ENCODE data around the gene ISG20.
A peak's percentile ranks its signal among the peaks of the same experiment; 100 is the strongest.

Gene ISG20

GRCh38 chr15:88655800-88656488, 17.1 kb downstream of the ISG20 start:
- DNase-seq: no peak

DNA sequence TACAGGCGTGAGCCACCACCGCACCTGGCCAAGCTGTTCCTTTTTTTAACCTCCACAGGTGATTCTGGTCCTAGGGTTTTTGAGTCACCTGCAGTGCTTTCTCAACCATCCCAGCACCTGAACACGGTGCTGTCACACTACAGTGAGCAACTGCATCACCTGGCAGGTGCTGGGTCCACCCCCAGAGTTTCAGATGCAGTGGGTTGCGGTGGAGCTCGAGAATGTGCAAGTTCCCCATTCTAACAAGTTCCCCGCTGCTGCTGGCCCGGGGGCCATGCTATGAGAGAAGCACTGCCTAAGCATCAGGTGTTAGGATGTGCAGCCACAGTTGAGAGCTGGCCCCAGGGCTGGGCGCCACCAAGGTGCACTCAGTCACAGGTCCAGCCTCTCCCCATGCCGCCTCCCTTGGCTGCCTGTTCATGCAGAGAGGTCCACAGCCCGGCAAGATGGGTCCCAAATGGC, 18.0 kb downstream of the ISG20 start:
- no peak for DNase-seq

- peak; percentile 10 to 25 for DNase-seq
Observed at GRCh38 chr15:88657326-88658069, 18.7 kb downstream of the ISG20 start.

DNA sequence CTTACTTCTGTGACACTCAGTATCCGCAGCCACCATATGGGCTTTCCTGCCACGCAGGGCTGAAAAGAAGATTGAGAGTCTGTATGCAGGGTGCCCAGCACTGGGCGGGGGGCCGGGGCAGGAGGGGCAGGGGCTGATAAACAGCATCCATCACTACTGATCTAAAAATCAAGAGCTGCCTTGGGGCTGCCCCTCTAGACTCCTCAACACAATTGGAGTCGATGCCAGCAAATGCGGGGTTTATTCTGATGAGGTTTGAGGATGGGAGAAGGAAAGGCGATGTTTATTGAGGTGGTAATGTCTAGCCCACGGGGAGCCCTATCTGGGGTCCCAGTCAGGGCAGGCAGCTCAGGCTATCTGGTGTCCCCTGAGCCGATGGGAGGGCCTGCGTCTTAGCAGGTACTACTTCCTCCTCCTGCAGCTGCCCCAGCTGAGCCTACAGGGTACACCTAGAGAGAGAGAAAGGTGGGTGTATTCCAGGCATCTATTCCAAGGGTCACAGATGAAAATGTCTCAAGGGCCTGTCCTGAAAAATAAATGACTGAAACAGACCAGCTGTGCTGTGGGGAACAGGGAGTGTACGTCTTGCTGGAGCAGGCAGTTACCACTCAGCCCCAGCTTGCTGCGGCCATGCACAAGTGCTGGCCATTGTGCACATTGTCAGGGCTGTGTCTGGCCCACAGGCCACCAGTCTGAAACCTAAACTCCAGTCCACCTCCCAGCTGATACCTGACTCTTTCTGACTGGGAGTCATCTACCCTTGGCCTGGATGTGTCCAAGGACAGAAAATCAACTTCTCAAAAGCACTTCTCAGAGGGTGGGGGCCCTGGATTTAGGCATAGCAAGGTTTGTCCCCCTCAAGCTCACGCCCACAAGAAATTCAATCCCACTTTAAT, 19.5 kb downstream of the ISG20 start:
- no peak for DNase-seq

GRCh38 chr15:88658972-88659931, 20.4 kb downstream of the ISG20 start:
- DNase-seq: no peak

- no peak for DNase-seq
Observed at GRCh38 chr15:88661041-88661700, 22.4 kb downstream of the ISG20 start.

- no peak for DNase-seq
Observed at GRCh38 chr15:88661761-88662556, 23.1 kb downstream of the ISG20 start.

GRCh38 chr15:88663141-88663621, 24.4 kb downstream of the ISG20 start:
- no peak for DNase-seq

GRCh38 chr15:88664151-88664778, 25.4 kb downstream of the ISG20 start:
- peak; percentile 28 to 70 for DNase-seq

GRCh38 chr15:88674661-88675060, 35.8 kb downstream of the ISG20 start:
- DNase-seq: no peak

- no peak for DNase-seq
Observed at GRCh38 chr15:88678755-88679154, 39.9 kb downstream of the ISG20 start.

GRCh38 chr15:88680241-88681001, 41.6 kb downstream of the ISG20 start:
- peak in 1 of 2 donors; percentile 8 for DNase-seq

- DNase-seq: peak; percentile 20 to 80
Observed at GRCh38 chr15:88681610-88682221, 42.9 kb downstream of the ISG20 start.

GRCh38 chr15:88684345-88684744, 45.5 kb downstream of the ISG20 start:
- DNase-seq: no peak

DNA sequence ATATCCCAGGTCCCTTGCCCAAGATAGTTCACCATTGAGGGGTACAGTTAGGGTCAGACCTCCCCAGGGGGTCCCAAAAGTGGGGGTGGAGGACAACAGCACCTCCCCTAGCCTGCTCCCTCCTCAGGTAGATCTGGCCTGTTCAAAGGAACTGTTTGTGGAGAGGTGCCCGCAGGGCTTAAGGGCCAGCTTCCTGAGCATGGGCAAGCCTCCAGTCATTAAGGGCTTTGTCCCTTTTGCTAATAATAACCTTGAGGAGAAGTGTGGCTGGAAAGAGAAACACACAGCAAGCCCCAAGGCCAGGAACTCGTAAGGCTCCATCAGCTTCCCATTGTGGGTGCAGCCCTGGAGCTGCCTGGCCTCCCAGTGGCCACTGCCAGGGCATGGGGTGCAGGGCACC, 47.4 kb downstream of the ISG20 start:
- DNase-seq: no peak

GRCh38 chr15:88688394-88688933, 49.6 kb downstream of the ISG20 start:
- no peak for DNase-seq

DNA sequence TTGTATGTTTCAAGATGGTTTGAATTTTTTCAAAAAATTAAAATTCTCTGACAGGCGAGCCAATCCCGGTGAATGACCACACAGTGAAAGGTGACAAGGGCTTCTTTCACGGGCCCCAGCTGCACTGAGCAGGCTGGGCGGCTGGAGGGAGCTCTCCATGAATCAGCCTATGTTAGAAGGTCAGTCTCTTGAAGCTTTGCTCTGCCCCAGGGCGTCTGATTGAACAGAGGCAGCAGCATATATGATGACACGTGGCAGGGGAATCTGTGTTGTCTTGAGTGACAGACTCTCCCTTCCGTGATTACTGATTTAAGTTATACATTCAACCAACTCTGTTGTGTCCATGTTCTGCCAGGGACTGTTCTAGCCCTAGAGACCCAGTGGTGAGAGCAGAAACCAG, 51.5 kb downstream of the ISG20 start:
- peak; percentile 4 to 19 for DNase-seq

GRCh38 chr15:88693191-88693590, 54.4 kb downstream of the ISG20 start:
- no peak for DNase-seq

All from hippocampal formation (tissue), 2 donors.